Kidney glomerular epithelial cell (primary cell): ENCODE results near the gene ENO3.

Source experiments
- DNase-seq: peaks from one replicate; lab custom pipeline; 2025; lab: John Stamatoyannopoulos, UW

Gene ENO3

DNA sequence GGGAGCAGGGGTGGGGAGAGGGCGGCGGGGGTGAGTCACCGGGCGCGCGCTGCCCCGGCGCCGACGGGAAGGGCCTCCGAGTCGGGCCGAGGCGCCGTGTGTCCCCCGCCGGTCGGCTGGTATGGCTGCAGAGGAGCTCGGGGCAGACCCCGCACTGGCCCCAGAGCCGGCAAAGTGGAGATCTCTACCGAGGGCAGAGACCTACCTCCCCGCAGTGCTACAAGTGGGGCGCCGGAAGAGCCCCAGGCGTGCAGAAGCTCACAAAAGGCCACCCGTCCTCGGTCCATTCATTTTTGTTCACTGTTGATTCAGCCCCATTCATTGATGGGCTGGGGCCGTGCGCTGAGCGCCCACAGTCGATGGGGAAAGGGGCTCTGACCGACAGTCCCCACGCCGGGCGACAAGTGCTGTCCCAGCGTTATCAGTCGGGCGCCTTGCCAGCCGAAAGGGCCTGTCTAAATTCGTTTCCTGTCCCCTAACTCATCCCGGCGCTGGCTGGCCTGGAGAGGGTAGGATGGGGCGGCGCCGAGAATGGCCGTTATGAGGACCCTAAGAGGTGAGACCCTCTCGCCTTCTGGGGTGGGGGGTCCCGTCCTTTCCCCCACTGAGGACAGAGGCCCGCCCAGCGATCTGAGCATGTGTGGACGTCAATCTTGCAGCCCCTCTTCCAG, 709 bp upstream of the ENO3 start:
- no peak for DNase-seq

DNA sequence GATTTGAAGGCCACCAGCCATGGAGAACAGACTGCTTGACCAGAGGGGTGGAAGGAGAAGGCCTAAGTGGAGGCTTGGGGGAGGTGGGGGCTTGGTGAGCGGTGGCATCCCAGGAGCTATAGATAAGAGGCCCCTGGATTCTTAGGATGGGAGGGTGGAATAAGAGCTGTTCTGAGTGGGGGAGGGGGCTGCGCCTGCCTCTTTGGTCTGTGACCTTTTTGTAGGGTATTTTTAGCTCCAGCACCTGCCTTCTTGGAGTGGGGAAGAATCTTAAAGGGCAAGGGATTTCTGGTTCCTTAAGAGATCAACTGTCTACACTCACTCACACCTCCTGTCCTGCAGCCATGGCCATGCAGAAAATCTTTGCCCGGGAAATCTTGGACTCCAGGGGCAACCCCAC, 567 bp downstream of the ENO3 start:
- DNase-seq = no peak

DNA sequence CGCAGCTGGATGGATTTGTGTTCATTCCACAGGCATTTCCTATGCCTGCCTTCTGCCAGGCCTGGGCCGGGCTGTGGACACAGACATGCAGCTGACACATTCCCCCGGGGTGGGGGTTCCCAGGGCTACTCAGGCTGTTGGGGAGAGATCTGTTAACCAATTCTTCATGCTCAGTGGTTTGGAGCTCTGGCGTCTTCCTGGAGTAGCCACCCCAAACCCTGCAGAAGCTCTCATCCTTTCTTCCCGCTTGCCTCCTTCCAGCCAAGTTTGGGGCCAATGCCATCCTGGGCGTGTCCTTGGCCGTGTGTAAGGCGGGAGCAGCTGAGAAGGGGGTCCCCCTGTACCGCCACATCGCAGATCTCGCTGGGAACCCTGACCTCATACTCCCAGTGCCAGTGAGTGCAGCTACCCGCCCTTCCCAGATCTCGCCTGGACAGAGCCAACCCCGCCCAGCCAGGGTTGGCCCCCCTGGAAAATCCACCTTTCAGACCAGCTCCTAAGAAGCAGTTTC, 2.6 kb downstream of the ENO3 start:
- peak; percentile 87 for DNase-seq

DNA sequence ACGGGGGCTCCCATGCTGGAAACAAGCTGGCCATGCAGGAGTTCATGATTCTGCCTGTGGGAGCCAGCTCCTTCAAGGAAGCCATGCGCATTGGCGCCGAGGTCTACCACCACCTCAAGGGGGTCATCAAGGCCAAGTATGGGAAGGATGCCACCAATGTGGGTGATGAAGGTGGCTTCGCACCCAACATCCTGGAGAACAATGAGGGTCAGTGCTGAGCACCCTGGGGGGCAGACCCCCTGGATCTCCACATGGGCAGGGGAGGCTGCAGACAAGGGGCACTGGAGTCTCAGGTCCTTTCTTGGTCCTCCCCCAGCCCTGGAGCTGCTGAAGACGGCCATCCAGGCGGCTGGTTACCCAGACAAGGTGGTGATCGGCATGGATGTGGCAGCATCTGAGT, 4.2 kb downstream of the ENO3 start:
- no peak for DNase-seq

DNA sequence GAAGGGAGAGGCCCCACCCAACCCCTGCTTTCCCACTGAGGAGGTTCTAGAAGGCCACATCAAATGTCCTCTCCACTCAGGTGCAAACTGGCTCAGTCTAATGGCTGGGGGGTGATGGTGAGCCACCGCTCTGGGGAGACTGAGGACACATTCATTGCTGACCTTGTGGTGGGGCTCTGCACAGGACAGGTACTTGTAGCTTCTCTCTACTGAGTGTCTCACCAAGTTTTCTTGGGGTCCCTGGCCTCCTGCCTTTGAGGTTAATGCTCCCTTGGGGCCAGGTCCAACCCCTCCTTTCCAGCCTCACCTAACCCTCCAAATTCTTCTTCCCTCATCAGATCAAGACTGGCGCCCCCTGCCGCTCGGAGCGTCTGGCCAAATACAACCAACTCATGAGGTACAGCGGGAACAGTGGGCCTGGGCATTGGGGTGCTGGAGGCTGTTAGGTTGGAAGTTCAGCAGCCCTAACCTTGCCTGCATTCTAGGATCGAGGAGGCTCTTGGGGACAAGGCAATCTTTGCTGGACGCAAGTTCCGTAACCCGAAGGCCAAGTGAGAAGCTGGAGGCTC, 5.7 kb downstream of the ENO3 start:
- DNase-seq = no peak

DNA sequence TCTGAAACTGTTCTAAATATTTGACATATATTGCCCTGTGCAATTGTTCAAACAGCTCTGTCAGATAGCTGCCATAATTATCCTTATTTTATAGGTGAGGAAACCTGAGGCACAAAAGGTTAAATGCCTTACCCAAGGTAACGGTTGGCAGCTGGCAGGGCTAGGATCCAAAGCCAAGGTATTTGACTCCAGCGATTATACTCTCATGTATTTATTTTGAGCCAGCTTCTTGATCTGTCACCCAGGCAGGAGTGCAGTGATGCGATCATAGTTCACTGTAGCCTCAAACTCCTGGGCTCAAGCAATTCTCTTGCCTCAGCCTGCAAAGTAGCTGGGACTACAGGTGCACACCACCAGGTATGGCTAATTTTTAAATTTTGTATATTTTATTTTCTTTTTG, 7.2 kb downstream of the ENO3 start:
- no peak for DNase-seq

DNA sequence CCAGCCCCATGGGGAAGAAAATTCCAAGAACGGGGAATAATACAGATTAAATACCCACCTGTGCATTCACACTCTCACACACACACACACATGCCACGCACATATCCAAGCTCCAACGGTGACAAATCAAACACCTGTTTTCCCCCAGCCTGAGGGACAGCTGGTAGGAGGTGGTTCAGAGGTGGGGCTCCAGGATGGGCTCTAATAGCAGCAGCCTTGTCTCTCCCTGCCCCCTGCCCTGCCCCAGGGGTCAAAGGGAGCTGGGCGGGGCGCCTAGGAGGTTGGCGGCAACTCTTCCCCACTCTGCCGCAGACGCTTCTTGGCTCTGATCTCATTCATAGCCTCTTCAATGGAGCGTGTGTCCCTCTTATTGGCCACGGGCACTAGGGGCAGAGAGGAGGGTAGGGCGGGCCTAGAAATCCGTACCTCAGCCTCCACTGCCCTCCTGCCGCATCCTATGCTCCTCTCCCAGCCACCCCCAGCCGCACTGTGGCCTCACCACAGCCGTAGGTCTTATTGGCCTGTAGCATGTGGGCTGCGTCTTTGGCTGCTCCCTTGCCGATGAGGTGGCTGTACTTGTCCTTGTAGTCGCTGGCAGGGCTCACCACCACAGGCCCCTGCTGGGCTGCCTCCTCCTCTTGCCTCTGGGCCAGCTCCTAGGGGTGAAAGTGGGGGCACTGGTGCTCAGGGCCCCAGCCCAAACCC, 8.5 kb downstream of the ENO3 start:
- DNase-seq = no peak

DNA sequence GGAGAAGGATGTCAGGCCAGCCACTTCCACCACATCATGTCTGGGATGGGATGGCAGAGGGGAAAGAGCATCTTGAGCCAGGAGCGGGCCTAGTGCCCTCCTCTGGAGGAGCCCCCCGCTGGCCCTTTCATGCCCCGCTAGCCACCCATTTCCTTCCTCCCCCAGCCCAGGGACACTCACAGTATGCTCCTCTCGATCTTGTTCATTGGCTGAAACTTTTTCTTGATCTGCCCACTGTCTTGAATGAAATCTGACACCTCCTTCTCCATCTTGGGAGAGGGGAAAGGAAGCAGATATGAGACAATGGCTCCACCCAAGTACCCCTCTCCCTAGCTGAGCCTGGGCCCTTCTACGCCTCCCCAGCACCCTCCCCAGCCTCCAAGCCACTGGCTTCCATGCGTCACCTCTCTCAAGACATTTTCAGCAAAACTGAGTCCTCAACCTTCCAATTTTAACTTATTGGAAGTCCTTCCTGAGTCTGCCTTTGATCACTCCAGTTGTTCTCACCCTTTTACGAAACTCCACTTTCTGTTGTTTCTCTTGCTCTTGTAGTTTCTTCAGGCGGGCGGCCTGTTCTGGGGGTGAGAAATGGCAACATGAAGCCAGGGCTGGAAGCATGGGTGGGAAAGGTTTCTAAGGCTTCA, 9.5 kb downstream of the ENO3 start:
- no peak for DNase-seq

DNA sequence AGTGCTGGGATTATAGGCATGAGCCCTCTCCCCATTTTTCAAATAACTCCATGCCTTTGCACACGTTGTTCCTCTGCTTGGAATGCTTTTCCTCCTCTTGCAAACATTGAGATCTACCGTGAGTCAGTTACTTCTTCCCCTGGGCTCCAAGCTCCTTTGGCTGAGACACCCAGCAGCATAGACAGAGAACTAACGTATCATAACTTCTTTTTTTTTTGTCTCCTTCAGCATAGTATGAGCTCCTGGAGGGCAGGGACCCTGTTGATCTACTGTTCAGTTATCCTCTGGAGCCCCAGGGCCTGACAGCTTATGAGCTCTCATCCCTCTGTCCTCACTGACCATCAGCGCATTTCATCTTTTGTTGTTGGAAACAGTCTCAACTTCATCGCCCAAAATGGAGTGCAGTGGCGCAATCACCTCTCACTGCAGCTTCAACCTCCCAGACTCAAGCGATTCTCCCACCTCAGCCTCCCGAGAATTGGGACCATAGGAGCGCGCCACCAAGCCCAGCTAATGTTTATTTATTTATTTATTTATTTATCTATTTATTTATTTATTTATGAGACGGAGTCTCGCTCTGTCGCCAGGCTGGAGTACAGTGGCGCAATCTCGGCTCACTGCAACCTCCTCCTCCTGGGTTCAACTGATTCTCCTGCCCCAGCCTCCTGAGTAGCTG, 14.5 kb downstream of the ENO3 start:
- DNase-seq = no peak

DNA sequence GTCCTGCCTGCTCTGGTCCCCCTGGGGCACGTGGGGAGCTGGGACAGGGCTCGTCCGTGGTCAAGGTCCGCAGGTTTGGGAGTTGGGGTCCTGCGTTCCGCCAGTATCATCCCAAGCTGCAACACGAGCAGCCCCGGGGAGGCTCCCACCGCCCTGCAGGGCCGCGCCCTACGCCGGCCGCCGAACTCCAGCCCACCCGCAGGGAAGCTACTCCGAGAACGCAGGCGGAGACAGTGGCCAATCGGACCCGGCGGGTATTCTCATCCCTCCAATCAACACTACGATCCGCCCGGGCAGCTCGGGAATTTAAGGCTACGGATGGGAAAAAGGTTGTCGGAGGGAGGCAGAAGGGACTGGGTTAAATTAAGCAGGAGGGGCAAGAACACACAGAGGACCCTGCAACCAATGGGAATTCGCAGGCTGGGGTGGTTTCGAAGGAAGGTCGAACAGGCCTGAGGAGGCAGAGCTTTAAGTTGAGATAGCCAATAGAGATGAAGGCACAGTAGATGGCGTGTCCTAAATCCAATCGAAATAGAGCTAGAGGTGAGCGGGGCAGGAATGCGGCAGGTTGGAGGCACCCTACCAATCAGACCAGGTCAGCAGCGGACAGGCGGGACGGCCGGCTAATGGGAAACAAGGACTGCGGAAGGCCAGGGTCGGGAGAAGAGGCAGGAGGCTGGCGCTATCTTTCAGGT, 16.1 kb downstream of the ENO3 start:
- DNase-seq = peak; percentile 99

DNA sequence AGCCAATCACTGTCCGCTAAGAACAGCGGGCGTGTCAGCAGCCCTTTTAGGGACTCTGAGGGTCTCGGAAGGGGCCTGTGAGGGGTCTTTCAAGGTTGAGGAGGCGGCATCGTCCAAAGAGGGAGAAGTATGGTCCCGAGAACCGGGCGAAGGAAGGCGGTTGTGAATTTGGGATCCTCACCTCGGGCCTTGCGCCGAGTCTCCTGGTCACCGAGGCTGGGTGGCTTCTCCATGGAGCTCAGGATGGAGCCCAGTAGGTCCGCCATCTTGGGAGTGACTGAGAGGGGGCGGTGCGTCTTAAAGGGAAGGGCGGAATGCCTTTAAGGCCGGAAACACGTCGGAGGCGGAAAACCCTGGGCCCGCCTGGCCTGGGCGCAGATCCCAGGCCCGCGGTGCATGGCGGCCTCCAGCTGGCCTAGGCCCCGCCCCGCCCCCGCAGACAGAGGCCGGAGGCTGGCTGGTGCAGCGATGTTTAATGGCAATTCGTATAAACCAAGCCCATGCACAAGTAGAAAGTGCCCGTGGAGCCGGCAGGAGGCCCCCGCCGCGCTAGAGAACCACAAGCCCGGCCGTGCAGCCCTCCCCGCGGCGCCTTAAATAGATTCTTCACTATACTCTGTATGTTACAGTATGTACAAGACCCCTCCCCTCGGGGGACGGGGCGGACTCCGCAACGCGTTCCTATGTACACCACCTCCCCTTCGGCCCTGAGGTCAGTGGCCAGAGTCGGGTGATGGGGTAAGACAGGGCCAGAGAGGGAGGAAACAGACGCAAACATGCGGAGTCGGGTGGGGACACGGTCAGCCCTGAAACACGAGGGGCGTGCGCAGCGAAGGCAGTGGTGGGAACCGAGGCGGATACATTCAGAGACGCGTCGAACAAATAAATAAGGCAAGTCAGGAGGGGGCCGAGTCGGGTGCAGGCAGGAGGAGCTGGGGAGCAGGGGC, 16.9 kb downstream of the ENO3 start, which contains the start of gene SPAG7:
Gene SPAG7 (minus strand): TSS at position 279 of the 947 bp plus-strand sequence. CDS start 13 bp downstream, at position 266.
- peak; percentile 93 for DNase-seq

DNA sequence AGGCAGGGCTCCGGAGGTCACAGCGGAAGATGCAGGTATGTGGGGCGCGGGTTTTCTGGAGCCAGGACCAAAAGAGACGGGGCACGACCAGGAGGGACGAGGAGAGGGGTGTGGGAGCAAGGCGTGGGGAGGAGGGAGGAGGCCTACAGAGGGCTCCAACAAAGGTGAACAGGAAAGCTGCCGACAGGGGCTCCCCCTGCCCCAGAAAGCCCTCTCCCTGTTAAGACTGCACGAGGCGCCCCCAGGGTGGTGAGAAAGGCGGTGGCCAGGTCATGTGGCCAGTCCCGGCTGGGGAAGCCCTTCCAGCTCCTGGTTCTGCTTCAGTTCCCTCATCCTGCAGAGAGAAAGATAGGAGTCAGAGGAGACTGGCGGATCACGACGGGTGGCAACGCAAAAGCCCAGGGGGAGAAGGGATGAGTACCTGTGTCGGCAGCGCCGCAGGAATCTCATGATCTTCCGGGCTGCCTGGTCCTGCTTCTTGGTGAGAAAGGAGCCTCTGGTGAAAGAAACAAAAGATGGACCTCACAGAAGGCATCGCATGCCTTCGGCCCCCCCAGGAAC, 17.6 kb downstream of the ENO3 start:
- DNase-seq = peak; percentile 62

DNA sequence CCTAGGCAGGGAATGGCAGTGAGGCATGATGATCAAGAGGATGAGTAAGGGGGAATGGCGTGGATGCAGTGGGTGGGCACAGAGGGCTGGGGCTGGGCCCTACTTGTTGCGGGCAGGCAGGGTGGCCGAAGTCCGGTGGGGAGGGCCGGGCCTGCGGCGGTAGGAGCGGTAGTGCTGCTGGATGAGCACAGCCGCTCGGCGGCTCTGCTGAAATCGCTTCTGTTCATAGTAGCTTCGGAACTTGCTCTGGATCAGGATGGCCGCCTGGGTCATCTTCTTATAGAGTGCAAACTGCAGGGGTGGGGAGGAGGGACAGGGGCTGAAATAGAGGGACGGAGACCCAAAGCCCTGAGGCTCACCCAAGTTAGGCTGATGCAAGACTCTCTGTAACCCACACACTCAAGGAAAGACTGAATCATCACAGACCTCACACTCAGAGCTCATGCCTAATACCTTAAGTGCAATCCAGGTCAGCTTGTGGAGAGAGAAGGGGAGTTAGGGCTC, 18.2 kb downstream of the ENO3 start:
- DNase-seq = peak; percentile 76

DNA sequence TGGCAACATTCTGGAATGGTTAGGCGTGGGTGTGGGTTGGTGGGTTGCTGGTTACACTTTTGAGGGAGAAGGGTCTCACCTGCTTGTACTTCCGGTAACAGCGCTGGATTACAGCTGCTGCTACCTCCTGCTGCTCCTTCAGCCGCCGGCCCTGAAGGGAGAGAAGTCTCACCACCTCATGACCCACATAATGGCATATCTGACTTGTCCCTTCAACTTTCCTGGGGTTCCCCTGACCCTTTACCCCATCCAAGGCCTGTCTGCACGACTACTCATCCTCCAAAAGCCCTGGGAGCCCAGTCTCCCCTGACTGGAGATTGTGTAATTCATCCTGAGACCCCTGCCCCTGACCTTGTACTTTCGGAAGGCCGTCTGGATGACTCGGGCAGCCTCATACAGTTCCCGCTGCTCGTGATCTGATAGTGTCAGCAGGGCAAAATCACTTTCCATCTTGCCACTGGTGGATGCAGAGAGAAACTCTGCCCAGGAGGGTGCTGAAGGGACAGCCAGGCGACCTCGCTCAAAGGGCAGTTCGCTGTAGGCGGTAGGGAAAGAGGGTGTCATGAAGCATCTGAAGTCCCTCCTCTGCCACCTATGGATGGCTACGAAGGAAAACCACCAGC, 18.7 kb downstream of the ENO3 start:
- DNase-seq = no peak

DNA sequence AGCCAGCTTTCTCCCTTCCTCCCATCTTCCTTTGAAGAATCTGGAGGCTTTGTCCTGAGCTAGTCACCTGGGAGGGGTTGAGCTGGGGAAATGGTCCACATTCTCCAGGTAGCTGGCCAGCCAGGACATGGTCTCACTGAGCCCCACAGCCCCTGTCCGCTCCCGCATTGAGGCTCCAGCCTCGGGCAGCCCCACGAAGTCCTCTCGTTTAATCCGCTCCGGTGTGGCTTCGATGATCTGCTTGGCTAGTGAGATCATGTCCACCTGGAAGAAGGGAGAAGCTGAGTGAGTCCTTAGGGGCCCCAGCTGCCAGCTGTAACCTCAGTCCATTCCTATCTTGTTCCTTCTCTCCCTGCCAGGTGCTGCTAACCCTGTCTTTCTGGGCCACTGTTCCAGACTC, 19.4 kb downstream of the ENO3 start:
- no peak for DNase-seq

DNA sequence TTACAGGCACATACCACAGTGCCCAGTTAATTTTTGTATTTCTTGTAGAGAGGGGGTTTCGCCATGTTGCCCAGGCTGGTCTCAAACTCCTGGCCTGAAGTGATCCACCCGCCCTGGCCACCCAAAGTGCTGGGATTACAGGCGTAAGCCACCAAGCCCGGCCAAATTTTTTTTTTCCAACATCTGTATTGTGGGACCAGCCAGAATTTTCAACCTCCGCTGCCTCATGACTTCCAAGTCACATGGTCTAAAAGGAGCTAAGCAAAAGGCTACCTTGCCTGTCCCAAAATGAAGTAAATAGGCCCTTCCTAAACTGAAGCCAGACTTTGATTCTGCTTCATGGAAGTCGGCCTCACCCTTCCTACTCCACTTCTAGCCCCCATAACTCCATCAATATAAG, 20.9 kb downstream of the ENO3 start:
- no peak for DNase-seq

DNA sequence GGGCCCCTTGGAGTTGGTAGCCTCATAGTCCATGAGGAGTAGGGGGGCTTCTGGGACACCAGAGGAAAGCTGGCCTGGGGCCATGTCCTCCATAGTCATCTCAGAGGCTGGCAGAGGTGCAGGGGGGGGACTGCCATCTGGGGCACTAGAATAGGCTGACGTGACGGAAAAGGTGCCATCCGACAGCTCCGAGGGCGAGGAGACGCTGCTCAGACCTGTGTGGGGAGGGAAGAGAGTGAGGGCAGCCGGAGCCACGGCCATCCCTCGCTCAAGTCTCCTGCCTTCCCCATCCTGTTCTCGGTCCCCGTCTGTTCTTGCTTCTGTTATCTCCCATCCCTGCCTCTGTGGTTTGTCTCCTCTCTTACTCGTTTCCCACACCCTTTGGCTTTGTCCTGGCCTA, 21.4 kb downstream of the ENO3 start:
- DNase-seq = no peak

DNA sequence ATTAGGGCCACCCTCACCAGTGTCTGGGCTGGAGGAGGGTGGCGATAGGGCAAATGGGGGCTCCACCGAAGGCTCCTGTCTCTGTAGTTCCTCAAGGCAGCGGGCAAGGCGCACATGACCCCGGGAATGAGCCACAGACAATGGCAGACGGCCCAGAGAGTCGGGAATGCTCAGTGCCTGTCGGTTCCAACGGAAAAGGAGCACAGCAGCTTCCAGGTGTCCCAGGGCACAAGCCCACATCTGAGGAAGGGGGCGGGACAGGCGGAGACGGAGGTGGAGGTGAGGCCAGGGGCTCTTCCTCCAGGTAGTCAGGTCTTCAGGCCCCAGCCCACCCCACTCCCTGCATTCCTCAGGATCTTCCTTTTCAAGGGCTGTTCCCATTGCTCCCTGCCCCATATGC, 21.8 kb downstream of the ENO3 start:
- DNase-seq = no peak
